Liver (tissue), 3 donors: ENCODE measurements around the gene RHBDD3.

Source experiments
- EGR1 ChIP-seq, 2 donors: IDR thresholded peaks; 2 replicates each; pipeline ENCODE4 v1.6.1; 2016 to 2018; ENCODE audit warnings: antibody characterized with exemption in 2 of 2, low read depth in 2 of 2
- FOXA1 ChIP-seq: IDR thresholded peaks from 2 replicates; pipeline ENCODE4 v1.6.1; 2016; ENCODE audit warnings: antibody characterized with exemption
- JUND ChIP-seq, 2 donors: IDR thresholded peaks; 2 replicates each; pipeline ENCODE4 v1.6.1; 2016; ENCODE audit warnings: antibody characterized with exemption in 2 of 2
- SP1 ChIP-seq: IDR thresholded peaks from 2 replicates; pipeline ENCODE4 v1.6.1; 2018; ENCODE audit warnings: antibody characterized with exemption, mild to moderate bottlenecking
- YY1 ChIP-seq: IDR thresholded peaks from 2 replicates; pipeline ENCODE4 v1.6.1; 2016; ENCODE audit warnings: antibody characterized with exemption, mild to moderate bottlenecking
- TF ChIP-seq, protein P1 (sequence below): fragments of 150-350 bp; IDR thresholded peaks from 2 replicates; pipeline ENCODE4 v1.5.1; 2017; ENCODE audit warnings: improper control_type of control experiment, low read depth, low read length; ENCODE audit not compliant: missing input control
- TF ChIP-seq, protein P2 (sequence below): IDR thresholded peaks from 2 replicates; pipeline ENCODE4 v1.6.1; 2016; ENCODE audit warnings: antibody characterized with exemption, mild to moderate bottlenecking
- donor health status: healthy.
- donor health status: healthy.

DNA sequence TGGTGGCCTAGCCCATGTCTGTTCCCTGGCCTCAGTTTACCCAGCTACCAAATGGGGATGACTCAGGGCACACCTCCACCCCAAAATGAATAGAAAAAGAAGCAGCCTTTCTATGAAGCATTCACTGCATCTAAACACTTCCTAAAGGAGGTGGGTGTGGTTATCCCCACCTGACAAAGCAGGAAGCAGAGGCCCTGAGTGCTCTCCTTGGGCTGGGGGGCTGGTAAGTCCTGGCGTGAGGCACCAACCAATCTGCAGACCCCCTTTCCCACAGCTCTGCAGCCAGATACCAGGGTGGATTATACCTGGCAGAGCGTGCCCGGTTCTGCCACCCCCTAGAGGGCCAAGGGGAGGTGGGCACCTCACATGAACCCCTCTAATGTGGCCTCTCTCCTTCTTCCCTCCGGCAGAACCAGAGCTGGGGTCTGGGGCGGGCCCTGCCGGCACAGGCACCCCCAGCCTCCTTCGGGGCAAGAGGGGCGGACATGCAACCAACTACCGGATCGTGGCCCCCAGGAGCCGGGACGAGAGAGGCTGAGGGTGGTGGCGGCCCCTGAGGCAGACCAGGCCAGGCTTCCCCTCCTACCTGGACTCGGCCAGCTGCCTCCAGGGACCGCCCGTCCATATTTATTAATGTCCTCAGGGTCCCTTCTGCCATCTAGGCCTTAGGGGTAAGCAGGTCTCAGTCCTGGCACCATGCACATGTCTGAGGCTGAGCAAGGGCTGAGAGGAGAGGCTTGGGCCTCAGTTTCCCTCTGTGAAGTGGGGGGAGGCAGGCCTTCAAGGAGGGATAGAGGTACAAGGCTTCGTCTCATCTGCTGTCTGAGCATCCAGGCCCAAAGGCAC is 9.2 kb downstream of the RHBDD3 start:
- TF ChIP-seq, protein P1, sequence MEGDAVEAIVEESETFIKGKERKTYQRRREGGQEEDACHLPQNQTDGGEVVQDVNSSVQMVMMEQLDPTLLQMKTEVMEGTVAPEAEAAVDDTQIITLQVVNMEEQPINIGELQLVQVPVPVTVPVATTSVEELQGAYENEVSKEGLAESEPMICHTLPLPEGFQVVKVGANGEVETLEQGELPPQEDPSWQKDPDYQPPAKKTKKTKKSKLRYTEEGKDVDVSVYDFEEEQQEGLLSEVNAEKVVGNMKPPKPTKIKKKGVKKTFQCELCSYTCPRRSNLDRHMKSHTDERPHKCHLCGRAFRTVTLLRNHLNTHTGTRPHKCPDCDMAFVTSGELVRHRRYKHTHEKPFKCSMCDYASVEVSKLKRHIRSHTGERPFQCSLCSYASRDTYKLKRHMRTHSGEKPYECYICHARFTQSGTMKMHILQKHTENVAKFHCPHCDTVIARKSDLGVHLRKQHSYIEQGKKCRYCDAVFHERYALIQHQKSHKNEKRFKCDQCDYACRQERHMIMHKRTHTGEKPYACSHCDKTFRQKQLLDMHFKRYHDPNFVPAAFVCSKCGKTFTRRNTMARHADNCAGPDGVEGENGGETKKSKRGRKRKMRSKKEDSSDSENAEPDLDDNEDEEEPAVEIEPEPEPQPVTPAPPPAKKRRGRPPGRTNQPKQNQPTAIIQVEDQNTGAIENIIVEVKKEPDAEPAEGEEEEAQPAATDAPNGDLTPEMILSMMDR = no peak
- TF ChIP-seq, protein P2, sequence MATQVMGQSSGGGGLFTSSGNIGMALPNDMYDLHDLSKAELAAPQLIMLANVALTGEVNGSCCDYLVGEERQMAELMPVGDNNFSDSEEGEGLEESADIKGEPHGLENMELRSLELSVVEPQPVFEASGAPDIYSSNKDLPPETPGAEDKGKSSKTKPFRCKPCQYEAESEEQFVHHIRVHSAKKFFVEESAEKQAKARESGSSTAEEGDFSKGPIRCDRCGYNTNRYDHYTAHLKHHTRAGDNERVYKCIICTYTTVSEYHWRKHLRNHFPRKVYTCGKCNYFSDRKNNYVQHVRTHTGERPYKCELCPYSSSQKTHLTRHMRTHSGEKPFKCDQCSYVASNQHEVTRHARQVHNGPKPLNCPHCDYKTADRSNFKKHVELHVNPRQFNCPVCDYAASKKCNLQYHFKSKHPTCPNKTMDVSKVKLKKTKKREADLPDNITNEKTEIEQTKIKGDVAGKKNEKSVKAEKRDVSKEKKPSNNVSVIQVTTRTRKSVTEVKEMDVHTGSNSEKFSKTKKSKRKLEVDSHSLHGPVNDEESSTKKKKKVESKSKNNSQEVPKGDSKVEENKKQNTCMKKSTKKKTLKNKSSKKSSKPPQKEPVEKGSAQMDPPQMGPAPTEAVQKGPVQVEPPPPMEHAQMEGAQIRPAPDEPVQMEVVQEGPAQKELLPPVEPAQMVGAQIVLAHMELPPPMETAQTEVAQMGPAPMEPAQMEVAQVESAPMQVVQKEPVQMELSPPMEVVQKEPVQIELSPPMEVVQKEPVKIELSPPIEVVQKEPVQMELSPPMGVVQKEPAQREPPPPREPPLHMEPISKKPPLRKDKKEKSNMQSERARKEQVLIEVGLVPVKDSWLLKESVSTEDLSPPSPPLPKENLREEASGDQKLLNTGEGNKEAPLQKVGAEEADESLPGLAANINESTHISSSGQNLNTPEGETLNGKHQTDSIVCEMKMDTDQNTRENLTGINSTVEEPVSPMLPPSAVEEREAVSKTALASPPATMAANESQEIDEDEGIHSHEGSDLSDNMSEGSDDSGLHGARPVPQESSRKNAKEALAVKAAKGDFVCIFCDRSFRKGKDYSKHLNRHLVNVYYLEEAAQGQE = no peak
- no peak for TF ChIP-seq JUND (IDR thresholded peaks at IDR 0.05)
- no peak for TF ChIP-seq YY1
- no peak for TF ChIP-seq EGR1 (IDR thresholded peaks at IDR 0.05; ENCODE audit: low read depth in 2 of 2)
- no peak for TF ChIP-seq SP1
- no peak for TF ChIP-seq FOXA1
